ENCODE measurements around the gene G6PC2.

The G6PC2 gene

GRCh38 chr2:168948621-168949212 lies 47.6 kb downstream of the G6PC2 start:
- no peak for DNase-seq (ENCODE audit: low spot score)

GRCh38 chr2:168949324-168949723 lies 48.2 kb downstream of the G6PC2 start:
- DNase-seq (ENCODE audit: low spot score) = no peak

GRCh38 chr2:168951871-168952270 lies 50.8 kb downstream of the G6PC2 start:
- DNase-seq (ENCODE audit: low spot score) = no peak

GRCh38 chr2:168952424-168952823 lies 51.3 kb downstream of the G6PC2 start:
- DNase-seq (ENCODE audit: low spot score) = no peak

GRCh38 chr2:168954256-168954655 lies 53.2 kb downstream of the G6PC2 start:
- no peak for DNase-seq (ENCODE audit: low spot score)

- DNase-seq (ENCODE audit: low spot score) = no peak
These were observed 54.2 kb downstream of the G6PC2 start for GRCh38 chr2:168955321-168955720.

- DNase-seq (ENCODE audit: low spot score) = no peak
These were observed 55.3 kb downstream of the G6PC2 start for GRCh38 chr2:168956392-168956791.
